IMR-90 (cell line): ENCODE data around the gene SMIM21. TPM values are rescaled to one million over a fixed set of nuclear protein-coding genes. Genes with fewer than 3 reads are reported as not detected.

ENCODE experiments used
- ATAC-seq: fragments of 200-7000 bp; cut with Tn5 transposase; 2 replicates; pipeline ENCODE4 v1.9.1; 2020; ENCODE audit warnings: low read depth, mild to moderate bottlenecking, moderate library complexity
- BruUV-seq: library from RNA; stranded (reverse); fragments of 400-500 nt; replicated peaks from 2 replicates; lab custom pipeline; 2021; lab: Mats Ljungman, UMichigan
- CTCF ChIA-PET: fragments of 300-600 bp; formaldehyde crosslinking; extraction: SDS; loops from one replicate; lab custom pipeline; 2021; ENCODE audit warnings: antibody characterized with exemption; lab: Yijun Ruan, JAX
- POLR2A ChIA-PET: fragments of 300-600 bp; sonication (Branson Sonifier 250); formaldehyde crosslinking; loops from one replicate; lab custom pipeline; 2022; ENCODE audit warnings: antibody characterized with exemption; ENCODE audit not compliant: unreplicated experiment; lab: Charles Lee
- DNase-seq: peaks from one replicate; pipeline ENCODE4 v3.0.0; 2013
- H2AFZ ChIP-seq: replicated peaks from 2 replicates; pipeline ENCODE3; 2013; ENCODE audit warnings: low read length, mild to moderate bottlenecking; ENCODE audit not compliant: poor library complexity
- H2AK5ac ChIP-seq: 2 replicates; pipeline ENCODE4 v1.6.1; 2013; ENCODE audit warnings: low read depth, low read length, inconsistent platforms
- H2AK9ac ChIP-seq: replicated peaks from 2 replicates; pipeline ENCODE3; 2013; ENCODE audit warnings: mild to moderate bottlenecking, low read depth, low read length, moderate library complexity; ENCODE audit not compliant: poor library complexity
- H2BK120ac ChIP-seq: 2 replicates; pipeline ENCODE4 v1.6.1; 2013; ENCODE audit warnings: low read depth, low read length, inconsistent platforms
- H2BK15ac ChIP-seq: 3 replicates; pipeline ENCODE4 v1.6.1; 2013; ENCODE audit warnings: low read depth, low read length, inconsistent platforms
- H2BK20ac ChIP-seq: 2 replicates; pipeline ENCODE4 v1.6.1; 2013; ENCODE audit warnings: low read depth, mild to moderate bottlenecking, inconsistent platforms, low read length, moderate library complexity
- H2BK5ac ChIP-seq: 2 replicates; pipeline ENCODE4 v1.6.1; 2013; ENCODE audit warnings: mild to moderate bottlenecking, low read depth, low read length, inconsistent platforms; ENCODE audit not compliant: poor library complexity, severe bottlenecking
- H3K14ac ChIP-seq: replicated peaks from 2 replicates; pipeline ENCODE4 v1.6.1; 2013; ENCODE audit warnings: low read depth, low read length, inconsistent platforms
- H3K18ac ChIP-seq: 2 replicates; pipeline ENCODE4 v1.6.1; 2013; ENCODE audit warnings: low read depth, low read length, control low read depth
- H3K23ac ChIP-seq: 2 replicates; pipeline ENCODE4 v1.6.1; 2013; ENCODE audit warnings: low read depth, low read length, inconsistent platforms
- H3K27ac ChIP-seq: 2 replicates; pipeline ENCODE4 v1.5.1; 2013; ENCODE audit warnings: mild to moderate bottlenecking, control low read depth, low read length; ENCODE audit not compliant: insufficient read depth
- H3K27me3 ChIP-seq: 2 replicates; pipeline ENCODE4 v1.6.1; 2013; ENCODE audit warnings: low read length; ENCODE audit not compliant: control insufficient read depth, insufficient read depth
- H3K36me3 ChIP-seq: 2 replicates; pipeline ENCODE4 v1.6.1; 2013; ENCODE audit warnings: low read length, mixed read lengths; ENCODE audit not compliant: control insufficient read depth, insufficient read depth
- H3K4ac ChIP-seq: 2 replicates; pipeline ENCODE4 v1.6.1; 2013; ENCODE audit warnings: low read depth, low read length, inconsistent platforms
- H3K4me1 ChIP-seq: 2 replicates; pipeline ENCODE4 v1.6.1; 2013; ENCODE audit warnings: low read length, mixed read lengths; ENCODE audit not compliant: control insufficient read depth, insufficient read depth
- H3K4me2 ChIP-seq: 2 replicates; pipeline ENCODE4 v1.6.1; 2013; ENCODE audit warnings: low read depth, mild to moderate bottlenecking, control low read depth, low read length, moderate library complexity
- H3K4me3 ChIP-seq: 2 replicates; pipeline ENCODE4 v1.5.1; 2013; ENCODE audit warnings: low read depth, mild to moderate bottlenecking, control low read depth, low read length, moderate library complexity; ENCODE audit not compliant: insufficient read depth
- H3K56ac ChIP-seq: 2 replicates; pipeline ENCODE4 v1.6.1; 2013; ENCODE audit warnings: low read length, inconsistent platforms; ENCODE audit not compliant: insufficient read depth; ENCODE audit errors: extremely low read depth
- H3K79me1 ChIP-seq, 2 experiments: 2 replicates each; pipeline ENCODE4 v1.6.1; 2013; ENCODE audit warnings: low read length in 2 of 2, inconsistent platforms in 1 of 2, low read depth in 1 of 2
- H3K9ac ChIP-seq: 2 replicates; pipeline ENCODE4 v1.6.1; 2013; ENCODE audit warnings: low read depth, low read length, control low read depth
- H3K9me1 ChIP-seq: 2 replicates; pipeline ENCODE4 v1.6.1; 2013; ENCODE audit warnings: low read length, inconsistent platforms; ENCODE audit not compliant: insufficient read depth
- H3K9me3 ChIP-seq: 2 replicates; pipeline ENCODE4 v1.6.1; 2013; ENCODE audit warnings: low read length; ENCODE audit not compliant: control insufficient read depth, insufficient read depth
- H4K20me1 ChIP-seq: 2 replicates; pipeline ENCODE4 v1.6.1; 2013; ENCODE audit warnings: low read length, inconsistent platforms; ENCODE audit not compliant: insufficient read depth
- H4K5ac ChIP-seq: 2 replicates; pipeline ENCODE4 v1.6.1; 2013; ENCODE audit warnings: mild to moderate bottlenecking, low read depth, low read length, control low read depth
- H4K8ac ChIP-seq, 2 experiments: 2 replicates each; pipeline ENCODE4 v1.6.1; 2013; ENCODE audit warnings: low read depth in 2 of 2, low read length in 2 of 2, control low read depth in 1 of 2, inconsistent platforms in 1 of 2
- H4K91ac ChIP-seq: 2 replicates; pipeline ENCODE4 v1.6.1; 2013; ENCODE audit warnings: low read depth, low read length, inconsistent platforms; ENCODE audit not compliant: insufficient read depth
- BHLHE40 ChIP-seq: fragments of 150-350 bp; IDR thresholded peaks from 2 replicates; pipeline ENCODE4 v1.6.1; 2016; ENCODE audit warnings: mild to moderate bottlenecking, low read depth, low read length
- CHD1 ChIP-seq: IDR thresholded peaks from 2 replicates; pipeline ENCODE4 v1.6.1; 2012; ENCODE audit warnings: low read depth, low read length, improper control_type of control experiment
- FOS ChIP-seq: fragments of 150-350 bp; IDR thresholded peaks from 2 replicates; pipeline ENCODE4 v1.6.1; 2016; ENCODE audit warnings: low read depth, low read length
- MAFK ChIP-seq: IDR thresholded peaks from 2 replicates; pipeline ENCODE4 v1.6.1; 2012; ENCODE audit warnings: low read depth, low read length, improper control_type of control experiment
- MXI1 ChIP-seq: IDR thresholded peaks from 2 replicates; pipeline ENCODE4 v1.6.1; 2012; ENCODE audit warnings: low read depth, mild to moderate bottlenecking, low read length, moderate library complexity, borderline replicate concordance
- RAD21 ChIP-seq: IDR thresholded peaks from 2 replicates; pipeline ENCODE4 v1.6.1; 2012; ENCODE audit warnings: low read length, improper control_type of control experiment
- WGBS, 2 experiments: methylation state at CpG; one replicate each; pipeline versions ENCODE4 v1.1.5 to v1.1.7; 2013; ENCODE audit warnings: missing lambda C conversion rate in 2 of 2; ENCODE audit not compliant: insufficient read length in 1 of 2; ENCODE audit errors: extremely low coverage in 2 of 2; 5-methylcytosine and 5-hydroxymethylcytosine counted together
- dilution Hi-C: fragments of 300-500 bp; cut with HindIII; formaldehyde crosslinking; loops from one replicate; pipeline ENCODE4 v1.14.3; 2018; ENCODE audit warnings: low sequenced_read_pairs; ENCODE audit not compliant: unreplicated experiment
- in situ Hi-C: fragments of 300-500 bp; cut with MboI; formaldehyde crosslinking; loops from 3 replicates; pipeline ENCODE4 v1.14.3; 2019; ENCODE audit warnings: low sequenced_read_pairs, inconsistent platforms, mixed read lengths
- intact Hi-C: fragments of 100-400 bp; cut with micrococcal nuclease; formaldehyde crosslinking; loops from 2 replicates; pipeline ENCODE4 v1.10.0; 2022
- polyA plus RNA-seq, 3 experiments: library from polyadenylated mRNA; depleted of rRNA; stranded (reverse); fragments of >200 nt; gene quantifications; 2 replicates each; pipeline ENCODE4 v1.2.3, GENCODE V29; 2012; ENCODE audit warnings: low replicate concordance in 1 of 3
- total RNA-seq: library from RNA; depleted of rRNA; stranded (reverse); fragments of >200 nt; gene quantifications from 2 replicates; pipeline ENCODE4 v1.2.3, GENCODE V29; 2012

SMIM21 gene
- total and polyA plus RNA-seq, 2 of the 4 experiments (the other 2 are of a cell fraction), result not detected

DNA sequence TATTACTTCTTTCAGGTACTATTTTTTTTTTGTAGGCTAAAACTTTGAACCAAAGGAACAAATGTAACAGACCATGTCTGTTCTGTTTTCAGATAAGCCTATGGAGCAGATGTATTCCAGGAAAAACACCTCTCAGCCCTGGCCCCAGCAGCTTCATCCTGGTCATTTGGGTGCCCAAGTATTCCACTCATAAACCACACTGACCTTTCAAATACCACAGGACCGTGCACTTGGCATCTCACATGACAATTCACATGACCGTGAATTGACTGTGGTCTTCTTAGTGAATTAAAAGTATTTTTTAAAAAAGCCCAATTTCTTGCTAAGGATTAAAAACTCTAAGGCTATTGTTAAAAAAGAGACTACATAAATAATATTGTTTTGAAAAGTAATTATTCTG, 50.2 kb downstream of the SMIM21 start:
- H2AFZ ChIP-seq, result no peak overlapping the region
- no TSS peak for BruUV-seq
- H2BK15ac ChIP-seq, result no peak overlapping the region
- H3K79me1 ChIP-seq, result no peaks in the 10 kb centered on the region
- in situ Hi-C loops (no loop called here), dilution Hi-C loops (no loop called here), intact Hi-C loops (no loop called here)
- no peak overlapping the region for H3K4me2 ChIP-seq
- no peak overlapping the region for H3K9ac ChIP-seq
- H3K4ac ChIP-seq, result no peak overlapping the region
- H4K8ac ChIP-seq, result no peak overlapping the region
- WGBS, 2 experiments, result no CpG with 5 or more reads among the region's 2 CpGs
- H2BK5ac ChIP-seq, result no peak overlapping the region
- DNase-seq, result no peak
- no peaks in the 10 kb centered on the region for H3K36me3 ChIP-seq
- POLR2A ChIA-PET, result no interaction called here
- H2BK120ac ChIP-seq, result no peak overlapping the region
- CTCF ChIA-PET, result no interaction called here
- no peaks in the 10 kb centered on the region for H3K4me1 ChIP-seq
- no peak overlapping the region for H4K91ac ChIP-seq
- H4K5ac ChIP-seq, result no peak overlapping the region
- H3K27me3 ChIP-seq, result peaks cover 6% of the 10 kb centered on the region
- no peak overlapping the region for H3K27ac ChIP-seq
- no peak overlapping the region for H2BK20ac ChIP-seq
- no peak overlapping the region for H3K18ac ChIP-seq
- no peak overlapping the region for H3K23ac ChIP-seq
- no peak overlapping the region for H2AK5ac ChIP-seq
- TF ChIP-seq CHD1 (no peak), BHLHE40 (no peak), MXI1 (no peak), RAD21 (no peak), FOS (no peak), MAFK (no peak)
- no peak overlapping the region for H3K14ac ChIP-seq
- H3K9me1 ChIP-seq, result no peaks in the 10 kb centered on the region
- H4K20me1 ChIP-seq, result no peaks in the 10 kb centered on the region
- ATAC-seq, result no peak
- H3K4me3 ChIP-seq, result no peak overlapping the region
- H3K56ac ChIP-seq, result no peak overlapping the region
- H2AK9ac ChIP-seq, result no peak overlapping the region
- H3K9me3 ChIP-seq, result 0 out of 2 replicates have a peak, but pooled peaks cover 3% of the 10 kb centered on the region
